Measurements from ENCODE around the gene SRSF8. TPM values are rescaled to one million over a fixed set of nuclear protein-coding genes. Genes with fewer than 3 reads are reported as not detected.
"Not testable (repeated sequence)": the region's sequence is repeated elsewhere in the genome, so short reads cannot be mapped to it uniquely, and the experiment has no call there.

The SRSF8 gene
- total RNA-seq, 2 donors from 2014 or later = 16.3 to 20.1 TPM

- Mint-ChIP-seq H3K9me3 (no peaks in the 10 kb centered on the region), H3K27me3 (ENCODE audit: insufficient read depth) (peaks cover 4% of the 10 kb centered on the region), H3K4me1 (no peaks in the 10 kb centered on the region), H3K4me3 (no peak overlapping the region), H3K27ac (no peak overlapping the region), H3K36me3 (ENCODE audit: low read depth) (no peaks in the 10 kb centered on the region)
- WGBS, 2 experiments (ENCODE audit: insufficient coverage in 1 of 2, insufficient read length in 1 of 2) = 80% methylated on average over 2 of the region's 3 CpGs; no CpG with 5 or more reads in 1 of the 2 experiments
- Histone ChIP-seq H3K4me3 (ENCODE audit: low read length) (no peak overlapping the region), H3K27me3 (ENCODE audit: control insufficient read depth, insufficient read depth, low read length, poor library complexity, severe bottlenecking) (peaks cover 11% of the 10 kb centered on the region), H3K9ac (ENCODE audit: extremely low read depth, low read length, poor library complexity, severe bottlenecking) (no peak overlapping the region), H3K36me3 (ENCODE audit: control insufficient read depth, insufficient read depth, low read length) (no peaks in the 10 kb centered on the region), H3K27ac (ENCODE audit: low read depth, low read length) (no peak overlapping the region), H3K4me1 (ENCODE audit: control insufficient read depth, insufficient read depth, low read length) (no peaks in the 10 kb centered on the region), H3K9me3 (ENCODE audit: control insufficient read depth, low read length) (no peaks in the 10 kb centered on the region)
- no peak for DNase-seq
- TF ChIP-seq, protein P1, sequence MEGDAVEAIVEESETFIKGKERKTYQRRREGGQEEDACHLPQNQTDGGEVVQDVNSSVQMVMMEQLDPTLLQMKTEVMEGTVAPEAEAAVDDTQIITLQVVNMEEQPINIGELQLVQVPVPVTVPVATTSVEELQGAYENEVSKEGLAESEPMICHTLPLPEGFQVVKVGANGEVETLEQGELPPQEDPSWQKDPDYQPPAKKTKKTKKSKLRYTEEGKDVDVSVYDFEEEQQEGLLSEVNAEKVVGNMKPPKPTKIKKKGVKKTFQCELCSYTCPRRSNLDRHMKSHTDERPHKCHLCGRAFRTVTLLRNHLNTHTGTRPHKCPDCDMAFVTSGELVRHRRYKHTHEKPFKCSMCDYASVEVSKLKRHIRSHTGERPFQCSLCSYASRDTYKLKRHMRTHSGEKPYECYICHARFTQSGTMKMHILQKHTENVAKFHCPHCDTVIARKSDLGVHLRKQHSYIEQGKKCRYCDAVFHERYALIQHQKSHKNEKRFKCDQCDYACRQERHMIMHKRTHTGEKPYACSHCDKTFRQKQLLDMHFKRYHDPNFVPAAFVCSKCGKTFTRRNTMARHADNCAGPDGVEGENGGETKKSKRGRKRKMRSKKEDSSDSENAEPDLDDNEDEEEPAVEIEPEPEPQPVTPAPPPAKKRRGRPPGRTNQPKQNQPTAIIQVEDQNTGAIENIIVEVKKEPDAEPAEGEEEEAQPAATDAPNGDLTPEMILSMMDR (conservative IDR thresholded peaks at IDR 0.05) = no peak
Observed at GRCh38 chr11:95028357-95028756, 38.4 kb upstream of the SRSF8 start.

DNA sequence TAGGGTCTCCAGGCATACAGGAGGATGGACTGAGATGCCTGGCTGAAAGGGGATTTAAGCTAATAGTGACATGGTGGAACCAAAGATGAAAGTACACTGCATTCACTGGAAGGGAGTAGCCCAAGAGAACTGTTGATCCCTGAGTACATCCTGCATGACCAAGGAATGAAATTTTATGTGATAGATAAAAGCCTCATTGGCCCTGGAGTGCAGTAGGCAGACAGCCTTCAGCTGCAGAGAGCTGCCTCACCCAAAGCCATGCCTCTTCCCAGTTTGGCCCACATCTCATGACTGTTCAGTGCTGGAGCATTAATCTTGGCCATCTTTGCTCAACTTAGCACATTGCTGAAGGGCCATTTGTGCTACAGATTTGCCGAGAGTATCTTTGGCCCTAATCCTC lies 33.7 kb upstream of the SRSF8 start:
- Mint-ChIP-seq H3K4me3 (no peak overlapping the region), H3K4me1 (no peaks in the 10 kb centered on the region), H3K36me3 (ENCODE audit: low read depth) (no peaks in the 10 kb centered on the region), H3K27ac (no peak overlapping the region), H3K9me3 (no peaks in the 10 kb centered on the region), H3K27me3 (ENCODE audit: insufficient read depth) (peaks cover 7% of the 10 kb centered on the region)
- TF ChIP-seq, protein P1 (conservative IDR thresholded peaks at IDR 0.05) = no peak
- no peak overlapping the region for H3K27ac ChIP-seq (ENCODE audit: low read depth, low read length)
- no peaks in the 10 kb centered on the region for H3K9me3 ChIP-seq (ENCODE audit: control insufficient read depth, low read length)
- H3K36me3 ChIP-seq (ENCODE audit: control insufficient read depth, insufficient read depth, low read length) = no peaks in the 10 kb centered on the region
- no peak for DNase-seq
- no peaks in the 10 kb centered on the region for H3K4me1 ChIP-seq (ENCODE audit: control insufficient read depth, insufficient read depth, low read length)
- no peak overlapping the region for H3K9ac ChIP-seq (ENCODE audit: extremely low read depth, low read length, poor library complexity, severe bottlenecking)
- H3K4me3 ChIP-seq (ENCODE audit: low read length) = no peak overlapping the region
- peaks cover 20% of the 10 kb centered on the region for H3K27me3 ChIP-seq (ENCODE audit: control insufficient read depth, insufficient read depth, low read length, poor library complexity, severe bottlenecking)
- 83 to 100% methylated on average over 1 of the region's 1 CpG for WGBS, 2 experiments (ENCODE audit: insufficient coverage in 1 of 2, insufficient read length in 1 of 2)

GRCh38 chr11:95035316-95035715 lies 31.4 kb upstream of the SRSF8 start:
- peaks cover 20% of the 10 kb centered on the region for H3K27me3 ChIP-seq (ENCODE audit: control insufficient read depth, insufficient read depth, low read length, poor library complexity, severe bottlenecking)
- no peak overlapping the region for H3K27ac Mint-ChIP-seq
- no peaks in the 10 kb centered on the region for H3K4me1 Mint-ChIP-seq
- no peaks in the 10 kb centered on the region for H3K4me1 ChIP-seq (ENCODE audit: control insufficient read depth, insufficient read depth, low read length)
- no peak for DNase-seq
- no peak overlapping the region for H3K4me3 Mint-ChIP-seq
- no peaks in the 10 kb centered on the region for H3K36me3 Mint-ChIP-seq (ENCODE audit: low read depth)
- H3K4me3 ChIP-seq (ENCODE audit: low read length) = no peak overlapping the region
- peaks cover 7% of the 10 kb centered on the region for H3K27me3 Mint-ChIP-seq (ENCODE audit: insufficient read depth)
- H3K9me3 ChIP-seq (ENCODE audit: control insufficient read depth, low read length) = no peaks in the 10 kb centered on the region
- TF ChIP-seq, protein P1 (conservative IDR thresholded peaks at IDR 0.05) = no peak
- 86 to 90% methylated on average over 2 of the region's 2 CpGs for WGBS, 2 experiments (ENCODE audit: insufficient coverage in 1 of 2, insufficient read length in 1 of 2)
- H3K36me3 ChIP-seq (ENCODE audit: control insufficient read depth, insufficient read depth, low read length) = no peaks in the 10 kb centered on the region
- H3K9me3 Mint-ChIP-seq = no peaks in the 10 kb centered on the region
- H3K9ac ChIP-seq (ENCODE audit: extremely low read depth, low read length, poor library complexity, severe bottlenecking) = no peak overlapping the region
- no peak overlapping the region for H3K27ac ChIP-seq (ENCODE audit: low read depth, low read length)

DNA sequence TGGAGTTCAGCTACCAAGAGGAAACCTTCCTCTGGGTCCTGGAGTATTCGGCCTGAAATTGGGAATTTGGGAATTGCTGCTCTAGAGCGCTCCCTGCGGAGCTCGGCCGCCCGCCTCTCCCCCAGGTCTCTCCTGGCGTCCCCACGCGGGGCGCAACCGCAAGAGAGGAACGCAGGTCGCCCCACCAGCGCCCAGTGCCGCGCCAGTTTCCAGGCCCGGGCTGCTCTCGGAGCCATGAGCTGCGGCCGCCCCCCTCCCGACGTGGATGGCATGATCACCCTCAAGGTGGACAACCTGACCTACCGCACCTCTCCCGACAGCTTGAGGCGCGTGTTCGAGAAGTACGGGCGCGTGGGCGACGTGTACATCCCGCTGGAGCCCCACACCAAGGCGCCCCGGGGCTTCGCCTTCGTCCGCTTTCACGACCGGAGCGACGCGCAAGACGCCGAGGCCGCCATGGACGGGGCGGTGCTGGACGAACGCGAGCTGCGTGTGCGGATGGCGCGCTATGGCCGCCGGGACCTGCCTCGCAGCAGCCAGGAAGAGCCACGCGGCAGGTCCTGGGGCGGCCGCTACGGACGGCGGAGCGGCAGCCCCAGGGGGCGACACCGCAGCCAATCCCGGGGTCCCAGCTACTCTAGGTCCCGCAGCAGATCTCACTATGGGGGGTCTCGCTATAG lies 29.2 kb upstream of the SRSF8 start:
- peaks cover 18% of the 10 kb centered on the region for H3K27me3 ChIP-seq (ENCODE audit: control insufficient read depth, insufficient read depth, low read length, poor library complexity, severe bottlenecking)
- H3K36me3 Mint-ChIP-seq (ENCODE audit: low read depth); H3K9ac ChIP-seq (ENCODE audit: extremely low read depth, low read length, poor library complexity, severe bottlenecking); H3K36me3 ChIP-seq (ENCODE audit: control insufficient read depth, insufficient read depth, low read length); H3K9me3 ChIP-seq (ENCODE audit: control insufficient read depth, low read length); H3K9me3 Mint-ChIP-seq; H3K4me3 ChIP-seq (ENCODE audit: low read length); H3K27ac ChIP-seq (ENCODE audit: low read depth, low read length); H3K4me3 Mint-ChIP-seq; H3K27me3 Mint-ChIP-seq (ENCODE audit: insufficient read depth); H3K4me1 Mint-ChIP-seq; DNase-seq; H3K4me1 ChIP-seq (ENCODE audit: control insufficient read depth, insufficient read depth, low read length); H3K27ac Mint-ChIP-seq: not testable (repeated sequence)
- 95 to 96% methylated on average over 28 to 71 of the region's 71 CpGs for WGBS, 2 experiments (ENCODE audit: insufficient coverage in 1 of 2, insufficient read length in 1 of 2)
